ENCODE data around the gene PNKP.

Gene PNKP

DNA sequence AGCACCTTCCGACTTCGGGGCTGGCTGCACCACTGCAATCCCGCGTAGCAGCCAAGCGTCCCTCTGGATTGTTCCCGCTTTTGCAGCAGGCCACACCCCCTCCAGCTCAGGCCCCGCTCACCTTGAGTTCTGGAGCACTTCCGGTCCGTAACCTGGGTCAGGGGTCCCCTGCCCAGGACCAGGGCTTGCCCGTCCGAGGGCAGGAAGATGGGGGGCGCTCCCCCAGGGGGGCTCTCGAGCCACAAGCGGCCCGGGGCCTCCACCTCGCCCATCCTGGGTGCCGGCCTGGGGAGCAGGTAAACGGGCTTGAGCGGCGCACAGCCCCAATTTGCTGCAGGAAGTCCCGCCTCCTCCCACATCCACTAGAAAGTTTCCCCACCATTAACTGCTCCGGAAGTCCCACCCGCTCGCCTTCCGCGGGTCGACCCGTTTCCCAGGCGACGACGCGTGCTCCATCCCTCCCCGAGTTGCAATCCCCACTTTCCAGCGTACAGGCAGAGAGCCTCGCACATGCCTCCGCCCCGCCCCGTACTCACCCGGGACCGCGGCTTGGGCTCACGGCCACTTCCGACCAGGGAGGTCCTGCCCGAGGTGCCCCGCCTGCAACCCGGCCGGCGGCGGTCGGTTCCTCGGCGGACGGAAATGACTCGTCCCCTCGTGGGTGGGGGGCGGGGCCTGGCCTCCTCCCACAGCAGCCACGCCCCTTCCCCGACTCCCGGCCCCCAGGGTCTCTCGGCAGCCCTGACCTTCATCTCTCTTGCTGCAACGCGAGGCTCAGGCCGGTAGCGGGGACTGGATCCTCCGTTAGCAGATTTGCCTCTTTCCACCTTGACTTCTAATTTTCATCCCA is at the start of gene PNKP:
Gene PNKP, minus strand, starts transcription at position 644 of the 850 bp plus-strand sequence. Its CDS starts 372 bp downstream, at position 272.
- DNase-seq, result peak; percentile 94

- no peak for DNase-seq
These were observed 47.9 kb upstream of the PNKP start for GRCh38 chr19:49915271-49915670.

GRCh38 chr19:49913720-49914119 is 46.3 kb upstream of the PNKP start:
- DNase-seq, result no peak

- DNase-seq, result no peak
These were observed 45.7 kb upstream of the PNKP start for GRCh38 chr19:49912965-49913685.

DNA sequence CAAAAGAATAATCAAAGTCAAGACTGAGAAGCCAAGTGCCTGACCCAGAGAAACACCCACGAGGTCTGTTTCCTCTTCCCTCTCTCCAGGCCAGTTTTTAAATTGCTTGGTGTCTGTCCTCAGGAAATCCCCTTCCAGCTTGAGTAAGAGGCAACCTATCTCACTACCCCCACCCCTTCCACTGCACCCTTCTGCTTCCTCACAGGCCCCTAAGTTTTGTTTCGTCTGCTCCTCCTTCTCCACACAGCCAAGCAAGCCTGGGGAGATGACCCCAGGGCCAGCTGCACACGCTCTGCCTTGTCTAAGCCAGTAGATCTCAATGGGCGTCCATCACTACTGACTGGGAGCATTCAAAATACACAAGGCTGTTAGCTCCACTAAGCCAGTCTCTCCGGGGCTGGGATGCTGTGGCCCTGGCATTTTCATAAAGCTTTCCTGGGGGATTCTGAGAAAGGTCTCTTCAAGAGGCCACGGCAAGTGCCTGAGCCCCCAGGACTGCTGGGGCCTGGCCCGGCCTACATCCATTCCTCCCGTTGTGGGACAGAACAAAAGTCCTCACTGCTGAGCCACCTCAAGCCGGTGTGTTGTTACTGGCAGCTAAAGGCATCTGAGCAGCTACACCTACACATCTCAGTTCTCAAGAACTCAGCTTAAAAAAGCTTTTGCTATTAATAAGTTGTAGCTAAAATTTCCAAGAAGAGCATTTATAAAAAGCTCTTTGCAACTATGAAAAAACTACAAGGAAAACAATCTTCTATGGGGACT is 44.2 kb upstream of the PNKP start:
- DNase-seq, result no peak

GRCh38 chr19:49910179-49910578 is 42.8 kb upstream of the PNKP start:
- no peak for DNase-seq

DNA sequence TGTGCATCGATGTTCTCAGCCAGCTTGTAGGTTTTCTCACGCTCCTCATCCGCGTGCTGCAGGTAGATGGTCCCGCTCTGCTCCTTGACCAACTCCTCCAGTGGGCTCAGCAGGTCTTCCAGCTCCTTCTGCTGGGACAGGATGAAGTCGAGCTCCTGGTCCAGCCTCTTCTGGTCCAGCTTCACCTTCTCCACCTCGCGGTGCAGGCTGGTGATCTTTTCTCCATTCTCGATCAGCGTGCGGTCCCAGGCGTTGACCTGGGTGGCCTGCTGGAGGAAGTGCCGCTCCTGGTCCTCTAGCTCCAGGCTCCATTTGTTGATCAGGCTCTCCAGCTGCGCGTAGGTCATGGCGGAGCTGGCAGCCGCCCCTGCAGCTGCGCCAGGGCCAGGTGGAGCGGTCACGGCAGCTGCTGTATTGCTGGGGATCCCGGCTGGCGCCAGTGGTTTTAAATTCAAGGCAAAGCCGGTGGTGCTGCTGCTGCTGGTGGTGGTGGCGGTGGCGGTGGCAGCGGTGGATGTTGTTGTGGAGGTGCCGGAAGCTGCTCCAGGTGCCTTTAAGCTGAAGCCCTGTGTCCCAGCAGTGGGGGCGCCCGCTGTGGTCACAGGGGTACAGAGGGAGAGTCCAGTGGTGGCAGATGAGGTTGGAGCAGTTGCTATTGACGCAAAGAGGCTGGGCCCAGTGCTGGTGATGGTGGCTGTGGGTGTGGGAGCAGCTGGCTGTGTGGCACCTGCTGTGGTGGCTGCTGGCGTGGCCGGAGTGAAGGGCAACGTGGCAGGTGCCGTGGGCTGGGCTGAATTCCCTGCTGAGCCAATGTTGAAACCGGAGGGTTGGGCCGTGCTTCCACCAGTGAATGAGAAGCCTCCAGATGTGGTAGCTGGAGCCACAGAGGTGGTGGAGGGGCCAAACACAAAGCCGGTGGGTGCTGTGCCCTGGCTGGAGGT is 41.4 kb upstream of the PNKP start:
- DNase-seq, result no peak

DNA sequence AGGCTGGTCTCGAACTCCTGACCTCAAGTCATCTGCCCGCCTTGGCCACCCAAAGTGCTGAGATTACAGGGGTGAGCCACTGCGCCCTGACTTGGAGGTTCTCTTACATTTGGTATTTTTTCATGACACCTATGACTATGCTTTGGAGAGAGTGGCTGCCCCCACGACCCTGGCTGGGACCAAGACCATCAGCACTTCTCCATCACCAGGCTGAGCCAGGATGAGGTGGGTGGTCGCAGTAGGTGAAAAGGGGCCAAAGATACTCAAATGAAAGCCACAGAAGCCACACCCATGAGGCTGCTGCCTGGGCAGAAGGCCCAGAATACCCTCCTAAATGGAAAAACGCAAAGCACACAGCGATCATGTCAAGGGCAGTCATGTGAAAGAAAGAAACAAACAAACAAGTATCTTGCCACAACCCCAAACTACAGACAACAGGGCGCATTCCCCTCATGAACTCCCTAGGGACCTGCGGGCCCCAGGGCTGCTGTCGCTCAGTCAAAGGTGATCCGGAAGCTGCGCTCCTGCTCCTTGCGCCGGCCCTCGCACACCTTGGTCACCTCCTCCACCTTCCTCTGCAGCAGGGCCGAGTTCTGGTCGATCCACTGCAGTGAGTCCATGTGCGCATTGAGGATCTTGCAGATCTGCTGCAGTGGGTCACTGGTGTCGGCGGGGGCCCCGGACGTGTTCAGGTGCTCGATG is 40.5 kb upstream of the PNKP start:
- no peak for DNase-seq

DNA sequence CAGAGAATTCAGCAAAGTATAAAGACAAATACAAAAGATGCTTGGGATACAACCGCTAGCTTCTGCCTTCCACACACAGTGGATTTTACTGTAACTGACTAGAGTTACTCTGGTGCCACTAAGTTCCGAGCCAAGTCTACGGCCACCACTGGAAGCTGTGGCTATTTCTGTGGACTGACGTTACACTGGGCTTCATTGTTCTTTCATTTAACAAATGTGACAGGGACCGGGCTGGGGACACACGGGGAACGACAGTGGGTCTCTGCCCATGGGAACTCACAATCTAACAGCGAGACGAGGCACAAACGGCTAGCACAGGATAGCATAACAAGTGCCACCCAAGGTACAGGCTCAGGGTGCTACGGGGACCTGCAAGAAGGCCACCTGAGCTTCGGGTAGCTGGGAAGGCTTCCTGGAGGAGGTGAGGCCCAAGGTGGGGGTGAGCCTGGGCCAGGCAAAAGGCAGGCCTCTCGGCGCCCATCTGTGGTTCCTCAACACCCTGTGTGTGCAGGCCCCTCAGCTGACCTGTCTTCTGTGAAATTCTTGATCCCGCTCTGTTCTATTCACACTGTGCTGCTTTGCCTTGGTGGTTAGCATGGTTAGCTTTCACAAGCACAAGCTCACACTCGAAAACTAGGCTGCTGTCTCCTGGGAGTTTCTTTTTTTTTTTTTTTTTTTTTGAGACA is 39.6 kb upstream of the PNKP start:
- no peak for DNase-seq

GRCh38 chr19:49904136-49904535 is 36.8 kb upstream of the PNKP start:
- no peak for DNase-seq

GRCh38 chr19:49896863-49897621 is 29.7 kb upstream of the PNKP start, which contains the start of gene IL4I1:
TSS of gene IL4I1 (minus strand) at chr19:49896887. CDS start at chr19:49896160, 727 bp downstream.
- DNase-seq, result peak; percentile 50

DNA sequence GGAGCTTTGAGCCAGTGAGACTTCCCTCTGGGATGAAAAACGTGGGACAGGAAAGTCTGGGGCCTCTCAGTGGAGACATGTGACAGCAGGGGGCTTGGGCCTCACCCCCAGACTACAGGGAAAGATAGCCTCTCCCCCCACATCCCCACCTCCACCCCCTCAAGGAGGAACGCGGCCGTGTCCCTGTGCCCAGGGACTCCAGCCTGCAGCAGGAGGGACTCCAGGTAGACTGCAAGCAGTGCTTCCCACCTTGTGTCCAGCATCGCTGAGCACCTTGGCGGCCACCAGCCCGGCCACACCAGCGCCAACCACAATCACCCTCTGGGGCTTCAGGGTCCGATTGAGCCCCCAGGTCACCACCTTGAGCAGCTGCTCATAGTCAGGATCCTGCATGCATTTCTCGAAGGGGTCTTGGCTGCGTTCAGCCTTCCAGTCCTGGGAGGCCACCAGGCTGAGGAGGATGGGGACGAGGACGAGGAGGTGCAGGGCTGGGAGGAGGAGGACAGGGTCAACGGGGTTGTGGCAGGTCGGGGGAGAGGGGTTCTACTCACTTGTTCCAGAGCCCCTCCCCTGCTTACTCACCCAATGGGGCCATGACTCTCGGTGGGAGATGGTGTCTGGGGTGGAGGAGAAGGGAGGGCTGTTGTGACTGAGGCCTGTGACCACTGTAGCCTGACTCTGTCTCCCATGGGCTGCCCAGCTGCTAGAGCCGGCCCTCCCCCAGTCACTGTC is 28.4 kb upstream of the PNKP start:
- DNase-seq, result no peak

DNA sequence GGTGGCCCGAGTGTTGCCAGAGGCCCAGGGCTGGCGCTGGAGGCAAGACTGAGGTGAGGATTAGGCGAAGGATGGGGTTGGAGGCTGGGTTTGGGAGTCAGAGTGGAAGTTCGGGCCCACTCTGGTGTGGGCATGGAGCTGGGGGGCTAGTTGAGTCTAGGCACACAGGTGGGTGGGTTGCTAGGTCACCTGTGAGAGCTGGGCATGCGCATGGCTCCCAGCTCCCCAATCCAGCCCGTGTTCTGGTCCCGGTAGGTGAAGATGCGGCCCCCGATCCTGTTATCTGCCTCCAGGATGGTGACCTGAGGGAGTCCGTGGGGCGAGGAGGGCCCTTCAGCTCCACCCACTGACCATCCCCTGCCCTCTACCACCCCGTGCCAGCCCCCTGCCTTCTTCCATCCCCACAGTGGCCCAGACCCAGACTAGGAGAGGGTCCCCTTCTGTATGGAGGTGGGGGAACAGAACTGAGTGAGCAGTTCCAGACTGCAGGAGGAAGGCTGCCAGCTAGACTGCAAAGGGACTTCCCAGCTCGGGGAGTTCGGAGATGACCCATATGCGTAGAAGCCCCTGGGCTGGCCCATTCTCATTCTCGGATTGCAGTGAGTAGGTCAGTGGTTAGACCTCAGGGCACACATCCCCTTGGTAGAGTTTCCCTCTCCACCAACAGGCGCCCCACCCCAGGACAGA is 27.6 kb upstream of the PNKP start:
- no peak for DNase-seq

DNA sequence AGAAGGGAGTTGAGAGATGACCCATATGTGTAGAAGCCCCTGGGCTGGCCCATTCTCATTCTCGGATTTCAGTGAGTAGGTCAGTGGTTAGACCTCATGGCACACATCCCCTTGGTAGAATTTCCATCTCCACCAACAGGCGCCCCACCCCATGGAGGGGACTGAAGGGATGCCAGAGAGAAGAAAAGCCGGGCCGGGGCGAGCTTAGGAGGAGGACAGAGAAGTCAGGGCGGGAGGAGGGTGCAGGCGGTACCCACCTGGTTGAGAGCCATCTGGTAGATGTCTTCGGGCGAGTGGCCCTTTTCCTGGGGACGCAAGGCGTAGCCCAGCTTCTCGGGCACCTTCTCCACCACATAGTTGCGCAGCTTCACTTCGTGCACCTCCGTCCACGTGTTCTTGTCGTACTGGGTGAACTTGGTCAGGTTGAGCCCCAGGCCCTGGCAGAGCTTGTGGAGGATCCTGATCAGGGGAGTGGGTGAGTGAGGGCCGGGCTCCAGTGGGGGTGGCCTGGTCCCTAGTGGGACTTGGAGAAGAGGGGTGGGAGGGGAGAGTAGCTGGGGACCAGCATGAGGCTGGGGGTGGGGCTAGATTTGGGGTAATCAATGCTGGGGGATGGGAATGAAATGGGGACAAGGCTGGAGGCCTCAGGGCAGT is 26.8 kb upstream of the PNKP start:
- DNase-seq, result no peak

GRCh38 chr19:49892716-49893115 is 25.3 kb upstream of the PNKP start:
- DNase-seq, result no peak

- DNase-seq, result no peak
These were observed 24.0 kb upstream of the PNKP start for GRCh38 chr19:49891393-49891792.

- peak; percentile 74 for DNase-seq
These were observed 23.3 kb upstream of the PNKP start for GRCh38 chr19:49890349-49891311.

Data from stimulated activated CD4-positive, alpha-beta T cell treated with anti-CD3 and anti-CD28 coated beads, Interleukin-12 subunit alpha, Interleukin-12 subunit beta, amount 100 ng/mL, for 4 hours (primary cell).